Mesenchymal stem cell (in vitro differentiated cells and primary cell): ENCODE data around the gene RMDN2.

Source experiments
- DNase-seq: peaks from one replicate; pipeline ENCODE4 v3.0.0-alpha.2; 2013
- H2AFZ ChIP-seq: one replicate; pipeline ENCODE4 v1.6.1; 2013; ENCODE audit warnings: low read depth, mild to moderate bottlenecking, control low read depth, inconsistent platforms, low read length, moderate library complexity
- H2AK5ac ChIP-seq: 2 replicates; pipeline ENCODE4 v1.6.1; 2013; ENCODE audit warnings: low read length, moderate library complexity, mild to moderate bottlenecking, inconsistent platforms; ENCODE audit not compliant: severe bottlenecking
- H2BK120ac ChIP-seq: one replicate; pipeline ENCODE4 v1.6.1; 2013; ENCODE audit warnings: low read depth, mild to moderate bottlenecking, inconsistent platforms, low read length, moderate library complexity
- H2BK12ac ChIP-seq, 2 experiments: one replicate each; pipeline ENCODE4 v1.6.1; 2013; ENCODE audit warnings: inconsistent platforms in 2 of 2, low read length in 2 of 2, mild to moderate bottlenecking in 2 of 2, moderate library complexity in 2 of 2, control low read depth in 1 of 2
- H2BK15ac ChIP-seq: one replicate; pipeline ENCODE4 v1.6.1; 2013; ENCODE audit warnings: mild to moderate bottlenecking, low read depth, inconsistent platforms; ENCODE audit not compliant: poor library complexity, severe bottlenecking
- H2BK5ac ChIP-seq: 2 replicates; pipeline ENCODE4 v1.6.1; 2013; ENCODE audit warnings: low read depth, mild to moderate bottlenecking, low read length, control low read depth, inconsistent platforms; ENCODE audit not compliant: poor library complexity, severe bottlenecking
- H3K14ac ChIP-seq, 2 experiments: one replicate each; pipeline ENCODE4 v1.6.1; 2013; ENCODE audit warnings: inconsistent platforms in 2 of 2, low read length in 2 of 2, control low read depth in 1 of 2, mild to moderate bottlenecking in 1 of 2, moderate library complexity in 1 of 2
- H3K18ac ChIP-seq, 2 experiments: one replicate each; pipeline ENCODE4 v1.6.1; 2013; ENCODE audit warnings: inconsistent platforms in 2 of 2, low read length in 2 of 2, control low read depth in 1 of 2, low read depth in 1 of 2, mild to moderate bottlenecking in 1 of 2
- H3K23ac ChIP-seq, 2 experiments: one replicate each; pipeline ENCODE4 v1.6.1; 2013; ENCODE audit warnings: inconsistent platforms in 2 of 2, low read length in 2 of 2, mild to moderate bottlenecking in 2 of 2, moderate library complexity in 2 of 2, control low read depth in 1 of 2
- H3K27ac ChIP-seq: 2 replicates; pipeline ENCODE4 v1.5.1; 2013; ENCODE audit warnings: mild to moderate bottlenecking, moderate library complexity, low read length, control low read depth, inconsistent platforms; ENCODE audit not compliant: poor library complexity, severe bottlenecking
- H3K27me3 ChIP-seq, 2 experiments: 2 replicates each; pipeline versions ENCODE4 v1.6.1 to v1.7.0; 2013; ENCODE audit warnings: low read length in 2 of 2, mild to moderate bottlenecking in 2 of 2, moderate library complexity in 2 of 2, control low read depth in 1 of 2, inconsistent platforms in 1 of 2; ENCODE audit not compliant: control insufficient read depth in 1 of 2, insufficient read depth in 1 of 2
- H3K36me3 ChIP-seq, 2 experiments: 2 replicates each; pipeline versions ENCODE4 v1.6.1 to v1.7.0; 2013; ENCODE audit warnings: low read length in 2 of 2, control low read depth in 1 of 2, inconsistent platforms in 1 of 2, low read depth in 1 of 2, mild to moderate bottlenecking in 1 of 2; ENCODE audit not compliant: insufficient read depth in 2 of 2, control insufficient read depth in 1 of 2
- H3K4ac ChIP-seq, 2 experiments: one replicate each; pipeline ENCODE4 v1.6.1; 2013; ENCODE audit warnings: inconsistent platforms in 2 of 2, low read length in 2 of 2, mild to moderate bottlenecking in 2 of 2, moderate library complexity in 2 of 2, control low read depth in 1 of 2, low read depth in 1 of 2
- H3K4me1 ChIP-seq: 2 replicates; pipeline ENCODE4 v1.6.1; 2013; ENCODE audit warnings: low read depth, low read length, control low read depth; ENCODE audit not compliant: control insufficient read depth, insufficient read depth
- H3K4me2 ChIP-seq: 2 replicates; pipeline ENCODE4 v1.6.1; 2013; ENCODE audit warnings: low read length, mild to moderate bottlenecking, inconsistent platforms; ENCODE audit not compliant: poor library complexity, severe bottlenecking
- H3K4me3 ChIP-seq, 2 experiments: 2 replicates each; pipeline versions ENCODE4 v1.5.1 to v1.7.0; 2013; ENCODE audit warnings: low read length in 2 of 2, mild to moderate bottlenecking in 2 of 2, control low read depth in 1 of 2, low read depth in 1 of 2; ENCODE audit not compliant: insufficient read depth in 1 of 2
- H3K79me1 ChIP-seq: replicated peaks from 2 replicates; pipeline ENCODE4 v1.6.1; 2013; ENCODE audit warnings: mild to moderate bottlenecking, control low read depth, low read length, inconsistent platforms; ENCODE audit not compliant: poor library complexity, severe bottlenecking
- H3K9ac ChIP-seq: 2 replicates; pipeline ENCODE4 v1.7.0; 2013; ENCODE audit warnings: mild to moderate bottlenecking, low read length, moderate library complexity
- H3K9me3 ChIP-seq: 2 replicates; pipeline ENCODE4 v1.7.0; 2013; ENCODE audit warnings: mild to moderate bottlenecking, low read length; ENCODE audit not compliant: control insufficient read depth
- H4K8ac ChIP-seq: one replicate; pipeline ENCODE4 v1.6.1; 2013; ENCODE audit warnings: inconsistent platforms, mild to moderate bottlenecking, low read length, moderate library complexity
- H4K91ac ChIP-seq: one replicate; pipeline ENCODE4 v1.6.1; 2013; ENCODE audit warnings: mild to moderate bottlenecking, low read length, inconsistent platforms
- WGBS: methylation state at CpG from one replicate; pipeline ENCODE4 v1.1.7; 2013; ENCODE audit warnings: mixed read lengths; 5-methylcytosine and 5-hydroxymethylcytosine counted together

The RMDN2 gene

DNA sequence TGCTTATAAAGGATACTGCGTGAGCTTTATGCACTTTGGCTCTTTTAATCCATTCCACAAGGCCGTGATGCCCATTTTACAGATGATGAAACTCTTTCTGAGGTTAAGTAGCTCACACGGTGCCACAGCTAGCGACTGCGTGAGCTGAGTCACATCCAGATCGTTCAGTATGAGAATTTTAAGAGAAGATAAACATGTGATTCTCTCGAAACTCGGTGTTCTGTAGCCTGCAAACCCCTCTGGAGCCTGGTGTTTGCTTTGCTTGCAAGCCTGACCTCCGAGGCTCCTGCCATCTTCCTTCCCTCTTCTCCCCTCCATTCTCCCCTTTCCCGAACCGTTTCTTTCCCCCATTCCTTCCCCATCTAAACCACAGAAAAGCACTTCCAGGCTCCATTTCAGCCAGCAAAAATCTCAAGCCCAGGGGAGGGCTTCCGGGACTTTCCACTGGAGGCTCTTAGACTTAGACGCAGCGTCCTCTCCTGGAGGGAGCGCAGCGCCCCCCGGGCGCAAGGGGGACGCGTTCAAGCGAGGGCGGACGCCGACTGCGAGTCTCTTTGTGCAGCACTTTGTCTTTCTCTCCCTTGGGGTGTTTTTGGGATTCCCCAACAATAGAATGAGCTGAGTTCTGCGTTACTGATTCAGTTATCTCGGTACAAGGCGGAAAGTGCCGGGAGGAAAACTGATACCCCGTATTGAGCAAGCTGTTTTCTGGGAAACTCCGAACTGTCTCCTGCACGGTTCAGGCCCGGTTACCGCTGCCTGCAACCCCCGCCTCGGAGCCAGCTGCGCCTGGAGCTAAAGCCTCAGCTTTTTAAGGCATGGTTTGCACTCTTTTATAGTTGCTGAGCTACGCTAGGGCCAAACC lies 112.9 kb downstream of the RMDN2 start:
- Histone ChIP-seq H3K27ac (peak overlapping the region; percentile 32), H2BK15ac (no peak overlapping the region), H3K4me2 (no peak overlapping the region), H2BK12ac (no peak overlapping the region), H3K18ac (peak overlapping the region in 1 of 2 experiments; percentile 52), H3K79me1 (no peaks in the 10 kb centered on the region), H3K9ac (peak overlapping the region; percentile 86), H2BK120ac (peak overlapping the region; percentile 30), H3K36me3 (no peaks in the 10 kb centered on the region), H4K91ac (no peak overlapping the region), H3K4me1 (no peaks in the 10 kb centered on the region), H4K8ac (peak overlapping the region; percentile 47), H2AFZ (no peak overlapping the region), H3K4ac (no peak overlapping the region), H3K4me3 (peak overlapping the region in 1 of 2 experiments; percentile 68), H3K27me3 (peaks cover 0 to 9% of the 10 kb centered on the region in 2 experiments), H3K23ac (peak overlapping the region in 1 of 2 experiments; percentile 56), H3K14ac (no peak overlapping the region), H2AK5ac (no peak overlapping the region), H2BK5ac (peak overlapping the region; percentile 39), H3K9me3 (peaks cover 5% of the 10 kb centered on the region)
- WGBS, result 66% methylated on average over 38 of the region's 38 CpGs
- DNase-seq, result peak; percentile 52

DNA sequence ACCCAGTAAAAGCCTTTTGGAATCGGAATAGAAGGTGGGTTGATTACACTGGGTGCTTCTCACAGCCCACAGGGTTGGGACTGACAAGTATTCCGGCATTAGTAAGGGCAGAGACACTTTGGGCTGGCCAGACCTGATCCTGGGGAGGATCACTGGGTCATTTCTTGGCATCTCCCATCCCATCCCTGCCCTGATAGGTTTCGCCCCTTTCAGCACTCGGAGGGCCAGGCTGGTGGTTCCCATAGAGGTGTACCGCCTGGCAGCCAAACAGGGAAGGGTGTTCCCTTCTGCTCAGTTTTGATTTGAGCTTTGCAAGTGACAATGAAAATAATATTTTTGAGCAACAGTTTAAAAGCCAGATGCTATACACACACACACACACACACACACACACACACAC lies 113.6 kb downstream of the RMDN2 start:
- 98% methylated on average over 5 of the region's 5 CpGs for WGBS
- H3K36me3 ChIP-seq, result no peaks in the 10 kb centered on the region

DNA sequence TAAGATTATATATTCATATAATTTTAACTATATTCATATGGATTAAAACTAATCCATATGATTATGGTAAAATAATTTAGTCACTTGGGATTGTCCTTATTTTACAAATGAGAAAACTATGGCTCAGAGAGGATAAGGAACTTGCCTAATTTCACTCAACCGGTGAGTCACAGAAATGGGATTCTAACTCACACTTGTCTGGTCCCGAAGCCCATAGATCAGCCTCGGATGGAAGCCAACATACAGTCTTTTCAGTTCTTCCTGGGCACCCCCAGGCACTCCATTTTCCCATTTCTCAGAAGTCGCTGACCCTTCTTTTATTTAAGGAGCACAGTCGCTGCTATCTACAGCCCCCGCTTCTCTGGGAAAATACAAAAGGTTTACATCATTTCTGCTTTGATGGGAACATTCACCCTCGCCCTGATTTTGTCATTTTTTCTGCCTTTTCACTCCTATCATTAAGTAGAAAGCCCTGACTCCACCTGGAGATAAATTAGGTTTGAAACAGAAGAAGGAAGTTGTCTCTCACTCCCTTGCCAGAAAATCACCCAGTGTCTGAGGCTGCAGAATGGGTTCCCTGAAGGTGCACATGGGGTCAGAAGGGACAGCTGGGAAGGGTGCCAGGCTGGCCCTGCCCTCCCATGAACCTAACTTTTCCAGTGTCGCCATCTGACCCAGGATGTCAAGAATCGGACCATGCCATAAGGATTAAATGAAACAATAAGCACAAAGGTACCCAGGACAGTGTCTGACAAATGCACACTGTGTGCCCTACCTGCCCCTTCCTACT lies 114.2 kb downstream of the RMDN2 start:
- Histone ChIP-seq H2BK5ac (no peak overlapping the region), H3K9me3 (peaks cover 7% of the 10 kb centered on the region), H3K36me3 (no peaks in the 10 kb centered on the region), H3K14ac (no peak overlapping the region), H2BK12ac (no peak overlapping the region), H2AFZ (no peak overlapping the region), H2AK5ac (no peak overlapping the region), H2BK15ac (no peak overlapping the region), H3K27ac (no peak overlapping the region), H3K23ac (no peak overlapping the region), H3K4me1 (no peaks in the 10 kb centered on the region), H4K91ac (no peak overlapping the region), H3K4me2 (no peak overlapping the region), H3K9ac (peak overlapping the region; percentile 86), H3K18ac (no peak overlapping the region), H3K79me1 (no peaks in the 10 kb centered on the region), H3K4ac (no peak overlapping the region), H2BK120ac (no peak overlapping the region), H4K8ac (no peak overlapping the region), H3K4me3 (no peak overlapping the region), H3K27me3 (peaks cover 0 to 9% of the 10 kb centered on the region in 2 experiments)
- DNase-seq, result peak; percentile 19
- WGBS, result 90% methylated on average over 8 of the region's 9 CpGs

More for the DNA sequence above, 113.6 kb downstream of the RMDN2 start:
- no peak overlapping the region for H4K8ac ChIP-seq
- no peaks in the 10 kb centered on the region for H3K79me1 ChIP-seq
- no peaks in the 10 kb centered on the region for H3K4me1 ChIP-seq
- peaks cover 7% of the 10 kb centered on the region for H3K9me3 ChIP-seq
- H3K4me3 ChIP-seq, result peak overlapping the region in 1 of 2 experiments; percentile 68
- no peak overlapping the region for H3K4ac ChIP-seq
- H2AFZ ChIP-seq, result no peak overlapping the region
- no peak overlapping the region for H2BK120ac ChIP-seq
- H3K23ac ChIP-seq, result no peak overlapping the region
- H4K91ac ChIP-seq, result no peak overlapping the region
- H3K9ac ChIP-seq, result peak overlapping the region; percentile 86
- H2BK15ac ChIP-seq, result no peak overlapping the region
- H3K4me2 ChIP-seq, result no peak overlapping the region
- peak overlapping the region in 1 of 2 experiments; percentile 31 for H2BK12ac ChIP-seq
- no peak overlapping the region for H3K27ac ChIP-seq
- no peak overlapping the region for H3K14ac ChIP-seq
- no peak for DNase-seq
- H3K27me3 ChIP-seq, result peaks cover 0 to 9% of the 10 kb centered on the region in 2 experiments
- H2AK5ac ChIP-seq, result no peak overlapping the region
- peak overlapping the region; percentile 39 for H2BK5ac ChIP-seq
- peak overlapping the region in 1 of 2 experiments; percentile 8 for H3K18ac ChIP-seq

DNA sequence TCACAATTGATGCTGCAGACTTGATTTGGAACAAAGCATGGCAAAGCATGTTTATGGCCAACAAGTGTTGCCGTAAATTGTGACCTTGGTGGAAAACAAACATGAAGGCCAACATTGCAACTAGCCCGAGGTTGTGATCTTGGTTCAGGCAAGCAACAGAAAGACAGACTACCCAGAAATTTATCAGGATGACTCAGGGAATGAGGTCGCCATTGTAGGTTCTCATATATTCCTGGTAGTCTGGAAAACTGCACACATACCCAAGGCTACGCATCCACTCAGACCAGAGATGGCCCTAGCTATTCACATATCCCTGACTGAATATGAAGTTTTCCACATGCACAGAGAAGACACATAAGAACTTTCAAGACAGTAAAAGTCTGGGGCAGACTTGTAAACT lies 120.7 kb downstream of the RMDN2 start:
- Histone ChIP-seq H3K27me3 (no peaks in the 10 kb centered on the region), H3K4me3 (no peak overlapping the region), H3K4me2 (no peak overlapping the region), H2BK120ac (no peak overlapping the region), H3K9ac (no peak overlapping the region), H4K91ac (no peak overlapping the region), H3K9me3 (peaks cover 7% of the 10 kb centered on the region), H2BK5ac (no peak overlapping the region), H2AK5ac (no peak overlapping the region), H3K14ac (no peak overlapping the region), H3K27ac (no peak overlapping the region), H4K8ac (no peak overlapping the region), H3K4ac (no peak overlapping the region), H3K79me1 (no peaks in the 10 kb centered on the region), H2BK12ac (no peak overlapping the region), H3K4me1 (no peaks in the 10 kb centered on the region), H3K23ac (no peak overlapping the region), H3K18ac (no peak overlapping the region), H2AFZ (no peak overlapping the region), H2BK15ac (no peak overlapping the region), H3K36me3 (no peaks in the 10 kb centered on the region)
- DNase-seq, result peak; percentile 47
- 79% methylated on average over 4 of the region's 4 CpGs for WGBS
